SK-N-MC (cell line): ENCODE data around the gene STX11.

Source experiments
- DNase-seq: peaks from one replicate; pipeline ENCODE4 v3.0.0-alpha.2; 2011; ENCODE audit warnings: low read depth, low spot score
- H3K27ac ChIP-seq: fragments of 200-600 bp; sonication (generic); 2 replicates; pipeline ENCODE4 v1.5.1; 2016; ENCODE audit warnings: mixed run types
- H3K36me3 ChIP-seq: fragments of 200-600 bp; sonication (generic); 2 replicates; pipeline ENCODE4 v1.6.1; 2017; ENCODE audit warnings: antibody characterized with exemption, low read length, mixed read lengths; ENCODE audit not compliant: insufficient read depth
- H3K4me3 ChIP-seq: fragments of 200-600 bp; sonication (generic); 2 replicates; pipeline ENCODE4 v1.5.1; 2016
- H3K9ac ChIP-seq: fragments of 200-600 bp; sonication (generic); 2 replicates; pipeline ENCODE4 v1.8.0; 2017; ENCODE audit warnings: mixed run types, mixed read lengths; ENCODE audit not compliant: insufficient read length
- H3K9me3 ChIP-seq: fragments of 200-600 bp; sonication (generic); 2 replicates; pipeline ENCODE4 v1.6.1; 2017; ENCODE audit warnings: low read depth, mild to moderate bottlenecking, antibody characterized with exemption, low read length, moderate library complexity, mixed read lengths
- EZH2 ChIP-seq: fragments of 200-600 bp; sonication (generic); IDR thresholded peaks from one replicate; pipeline ENCODE4 v1.6.1; 2017; ENCODE audit warnings: antibody characterized with exemption
- FOXP2 ChIP-seq: optimal IDR thresholded peaks from 2 replicates; pipeline ENCODE3; 2011; ENCODE audit warnings: mild to moderate bottlenecking, moderate library complexity; ENCODE audit not compliant: insufficient read depth; ENCODE audit errors: extremely low read length, control extremely low read depth
- POLR2AphosphoS5 ChIP-seq: IDR thresholded peaks from 2 replicates; pipeline ENCODE4 v1.6.1; 2012; ENCODE audit warnings: mild to moderate bottlenecking, low read depth, low read length, borderline replicate concordance

STX11 gene

DNA sequence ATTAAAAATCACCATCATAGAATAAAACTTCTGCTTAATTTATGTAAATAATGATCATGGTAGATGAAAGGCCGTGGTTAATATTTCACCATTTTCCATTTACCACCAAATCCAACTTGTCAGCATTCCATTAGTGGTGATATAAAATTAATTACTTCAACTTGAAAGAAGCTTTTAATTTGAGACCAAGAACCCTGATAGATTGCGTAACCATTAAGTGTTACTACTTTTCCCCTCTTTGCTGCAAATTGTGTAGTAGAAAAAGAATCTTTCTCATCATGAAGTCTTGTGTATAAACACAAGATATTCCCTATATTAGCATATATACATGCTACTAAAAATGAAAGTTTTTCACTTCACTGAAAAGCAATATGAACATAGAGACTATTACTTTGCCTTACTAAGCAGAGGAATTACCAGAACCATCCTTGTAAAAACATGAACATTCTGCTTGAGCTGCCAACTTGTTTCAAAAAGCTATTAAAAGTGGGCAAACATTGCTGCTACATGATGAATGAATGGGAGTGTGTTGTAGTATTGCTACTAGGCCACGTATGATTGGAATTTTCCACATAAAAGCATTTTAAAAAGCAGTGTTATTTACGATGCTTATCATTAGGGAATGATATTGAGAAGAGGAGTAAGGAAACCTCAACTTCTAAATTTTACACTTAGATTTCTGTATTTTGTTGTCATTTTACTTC lies 35.0 kb downstream of the STX11 start:
- Histone ChIP-seq H3K4me3 (no peak overlapping the region), H3K9ac (no peak overlapping the region), H3K9me3 (no peaks in the 10 kb centered on the region), H3K27ac (no peak overlapping the region), H3K36me3 (no peaks in the 10 kb centered on the region)
- no peak for DNase-seq
- TF ChIP-seq EZH2 (no peak), FOXP2 (no peak), POLR2AphosphoS5 (no peak)

DNA sequence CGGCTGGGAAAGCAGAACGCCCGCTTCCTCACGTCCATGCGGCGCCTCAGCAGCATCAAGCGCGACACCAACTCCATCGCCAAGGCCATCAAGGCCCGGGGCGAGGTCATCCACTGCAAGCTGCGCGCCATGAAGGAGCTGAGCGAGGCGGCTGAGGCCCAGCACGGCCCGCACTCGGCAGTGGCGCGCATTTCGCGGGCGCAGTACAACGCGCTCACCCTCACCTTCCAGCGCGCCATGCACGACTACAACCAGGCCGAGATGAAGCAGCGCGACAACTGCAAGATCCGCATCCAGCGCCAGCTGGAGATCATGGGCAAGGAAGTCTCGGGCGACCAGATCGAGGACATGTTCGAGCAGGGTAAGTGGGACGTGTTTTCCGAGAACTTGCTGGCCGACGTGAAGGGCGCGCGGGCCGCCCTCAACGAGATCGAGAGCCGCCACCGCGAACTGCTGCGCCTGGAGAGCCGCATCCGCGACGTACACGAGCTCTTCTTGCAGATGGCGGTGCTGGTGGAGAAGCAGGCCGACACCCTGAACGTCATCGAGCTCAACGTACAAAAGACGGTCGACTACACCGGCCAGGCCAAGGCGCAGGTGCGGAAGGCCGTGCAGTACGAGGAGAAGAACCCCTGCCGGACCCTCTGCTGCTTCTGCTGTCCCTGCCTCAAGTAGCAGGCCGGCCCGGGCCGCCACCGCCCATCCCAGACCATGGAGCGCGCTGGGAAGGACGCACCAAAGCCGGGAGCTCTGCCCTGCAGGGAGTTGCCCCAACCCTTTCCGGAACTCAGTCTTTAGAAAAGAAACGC lies 36.7 kb downstream of the STX11 start:
- H3K4me3 ChIP-seq = no peak overlapping the region
- H3K36me3 ChIP-seq = no peaks in the 10 kb centered on the region
- no peak overlapping the region for H3K9ac ChIP-seq
- no peak for DNase-seq
- TF ChIP-seq FOXP2 = no peak
- TF ChIP-seq POLR2AphosphoS5 = no peak
- no peak for TF ChIP-seq EZH2
- no peak overlapping the region for H3K27ac ChIP-seq
- H3K9me3 ChIP-seq = no peaks in the 10 kb centered on the region

DNA sequence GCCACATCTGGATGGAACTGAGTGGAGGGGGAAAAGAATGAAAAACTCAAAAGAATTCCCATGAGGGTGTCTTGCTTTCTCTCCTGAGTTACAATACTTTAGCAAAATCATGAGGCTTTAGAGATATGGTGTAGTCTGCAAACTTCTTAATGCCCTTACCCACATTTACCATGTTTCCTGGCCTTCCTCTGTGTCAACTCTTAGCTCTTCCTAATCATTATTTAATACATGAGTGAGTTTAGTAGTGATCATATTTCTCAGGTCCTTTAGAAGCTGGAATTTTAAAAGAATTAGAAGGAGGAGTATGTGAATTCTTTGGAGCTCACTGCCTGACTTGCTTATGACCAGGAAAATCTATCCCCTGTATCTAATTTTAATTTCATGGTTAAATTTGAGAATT lies 39.0 kb downstream of the STX11 start:
- DNase-seq = no peak
- H3K9me3 ChIP-seq = no peaks in the 10 kb centered on the region
- H3K9ac ChIP-seq = no peak overlapping the region
- no peaks in the 10 kb centered on the region for H3K36me3 ChIP-seq
- H3K4me3 ChIP-seq = no peak overlapping the region
- H3K27ac ChIP-seq = no peak overlapping the region
- TF ChIP-seq POLR2AphosphoS5 (no peak), FOXP2 (no peak), EZH2 (no peak)

DNA sequence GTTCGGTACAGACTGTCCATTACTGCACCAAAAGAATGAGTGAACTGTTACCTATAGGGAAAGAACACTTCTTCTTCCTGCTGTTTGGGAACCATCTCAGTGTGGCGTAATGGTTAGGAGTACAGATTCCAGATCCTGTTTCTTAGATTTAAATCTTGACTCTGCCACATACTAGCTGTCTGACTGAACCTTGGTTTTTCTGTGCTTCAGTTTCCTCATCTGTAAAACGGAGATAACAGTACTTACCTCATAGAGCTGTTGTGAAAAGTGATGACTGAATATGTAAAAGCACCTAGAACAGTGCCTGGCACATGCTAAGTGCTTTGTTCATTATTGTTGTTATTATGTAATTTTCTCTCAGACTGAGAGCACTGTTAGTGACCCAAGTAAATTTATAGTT lies 39.8 kb downstream of the STX11 start:
- Histone ChIP-seq H3K9me3 (no peaks in the 10 kb centered on the region), H3K9ac (no peak overlapping the region), H3K36me3 (no peaks in the 10 kb centered on the region), H3K4me3 (no peak overlapping the region), H3K27ac (no peak overlapping the region)
- no peak for DNase-seq
- TF ChIP-seq EZH2 = no peak
- no peak for TF ChIP-seq POLR2AphosphoS5
- TF ChIP-seq FOXP2 = no peak

DNA sequence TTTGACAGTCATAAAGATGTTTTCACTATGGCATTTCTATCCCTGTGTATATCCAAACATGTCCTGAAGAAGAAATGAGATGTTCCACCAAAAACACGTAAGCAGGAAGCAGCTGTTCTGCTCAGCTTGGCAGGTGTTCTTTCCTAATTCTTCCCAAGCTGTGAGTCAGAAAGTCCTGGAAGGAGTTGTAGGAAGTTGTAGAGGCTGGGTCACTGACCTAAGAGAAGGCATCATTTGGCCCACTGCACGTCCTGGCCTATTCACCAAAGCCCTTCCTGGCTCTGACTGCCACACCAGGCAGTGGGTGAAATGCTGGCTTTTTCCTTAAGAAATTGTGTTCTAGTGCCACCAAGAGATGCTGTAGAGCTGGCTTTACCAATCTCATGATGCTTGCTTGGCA lies 40.3 kb downstream of the STX11 start:
- no peaks in the 10 kb centered on the region for H3K9me3 ChIP-seq
- no peak overlapping the region for H3K27ac ChIP-seq
- H3K4me3 ChIP-seq = no peak overlapping the region
- TF ChIP-seq FOXP2 = no peak
- TF ChIP-seq POLR2AphosphoS5 = no peak
- TF ChIP-seq EZH2 = no peak
- no peak overlapping the region for H3K9ac ChIP-seq
- DNase-seq = no peak
- no peaks in the 10 kb centered on the region for H3K36me3 ChIP-seq

DNA sequence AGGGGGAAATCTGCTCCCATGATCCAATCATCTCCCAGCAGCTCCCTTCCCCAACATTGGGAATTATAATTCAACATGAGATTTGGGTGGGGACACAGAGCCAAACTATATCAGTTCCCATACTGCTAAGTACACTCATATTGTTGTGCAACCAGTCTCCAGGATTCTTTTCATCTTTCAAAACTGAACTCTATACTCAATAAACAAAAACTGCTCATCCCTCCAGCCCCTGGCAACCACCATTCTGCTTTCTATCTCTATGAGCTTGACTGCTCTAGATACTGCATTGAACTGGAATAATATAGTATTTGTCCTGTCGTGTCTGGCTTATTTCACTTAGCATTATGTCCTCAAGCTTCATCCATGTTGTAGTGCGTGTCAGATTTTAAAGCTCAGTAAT lies 42.9 kb downstream of the STX11 start:
- Histone ChIP-seq H3K36me3 (no peaks in the 10 kb centered on the region), H3K9me3 (no peaks in the 10 kb centered on the region), H3K9ac (no peak overlapping the region), H3K4me3 (no peak overlapping the region), H3K27ac (no peak overlapping the region)
- TF ChIP-seq POLR2AphosphoS5 = no peak
- TF ChIP-seq FOXP2 = no peak
- TF ChIP-seq EZH2 = no peak
- DNase-seq = no peak

DNA sequence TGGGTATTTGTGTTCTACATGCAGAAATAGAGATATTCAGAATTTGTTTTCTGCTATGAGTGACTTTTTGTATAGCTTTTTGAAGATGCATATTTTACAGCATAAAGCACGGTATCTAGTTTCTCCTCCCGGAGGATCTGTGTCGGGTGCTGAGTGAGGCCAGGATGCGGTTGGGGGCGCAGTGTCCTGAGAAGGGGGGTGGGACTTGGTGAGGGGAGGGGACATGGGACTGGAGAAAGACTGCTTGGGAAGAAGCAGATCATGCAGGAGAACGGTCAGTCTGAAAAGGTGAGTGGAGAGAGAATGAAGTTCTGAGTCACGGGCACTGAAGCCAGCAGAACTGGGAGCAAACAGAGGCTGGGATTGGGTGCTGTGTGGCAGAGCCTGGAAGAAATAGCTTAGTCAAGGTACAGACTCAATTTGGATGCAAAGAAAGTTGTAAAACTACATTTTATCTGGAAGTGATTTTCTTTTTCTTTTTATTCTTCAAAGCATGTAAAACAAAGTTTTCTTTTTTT lies 44.0 kb downstream of the STX11 start:
- Histone ChIP-seq H3K27ac (no peak overlapping the region), H3K9ac (no peak overlapping the region), H3K4me3 (no peak overlapping the region), H3K9me3 (no peaks in the 10 kb centered on the region), H3K36me3 (no peaks in the 10 kb centered on the region)
- DNase-seq = no peak
- no peak for TF ChIP-seq POLR2AphosphoS5
- no peak for TF ChIP-seq FOXP2
- no peak for TF ChIP-seq EZH2

DNA sequence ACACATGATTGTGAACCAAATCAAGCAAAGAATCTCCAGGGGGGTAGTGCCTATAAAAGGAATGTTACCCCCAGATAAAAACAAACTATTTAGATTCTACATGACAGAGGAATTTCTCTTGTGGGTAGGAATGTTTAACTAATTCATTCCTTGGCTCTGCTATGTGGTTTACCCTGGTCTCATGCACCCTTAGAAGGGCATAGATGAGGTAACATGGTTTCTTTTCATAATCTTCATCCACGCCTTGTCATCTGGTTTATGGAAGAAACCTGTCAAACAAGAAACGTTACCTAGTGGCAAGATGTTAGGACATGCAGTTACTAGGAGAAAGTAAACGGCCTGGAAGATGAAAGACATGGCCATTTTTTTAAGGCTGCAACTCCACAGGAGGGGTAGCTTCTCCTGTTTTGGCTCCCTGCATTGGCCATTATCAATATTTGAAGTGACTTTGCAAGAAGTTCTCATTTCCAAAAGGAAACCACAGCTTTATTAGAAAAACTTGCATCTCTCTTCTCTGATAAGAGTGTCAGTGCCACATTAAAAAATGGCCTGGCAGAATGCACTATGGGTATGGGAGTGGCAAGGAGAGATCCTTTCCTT lies 45.5 kb downstream of the STX11 start:
- TF ChIP-seq POLR2AphosphoS5 (no peak), FOXP2 (no peak), EZH2 (no peak)
- no peak for DNase-seq

More for the DNA sequence above, 45.5 kb downstream of the STX11 start:
- H3K4me3 ChIP-seq = no peak overlapping the region
- no peak overlapping the region for H3K27ac ChIP-seq
- H3K9ac ChIP-seq = no peak overlapping the region
- no peaks in the 10 kb centered on the region for H3K36me3 ChIP-seq
- no peaks in the 10 kb centered on the region for H3K9me3 ChIP-seq
